ENCODE results near the gene GTF3C1.

The GTF3C1 gene

DNA sequence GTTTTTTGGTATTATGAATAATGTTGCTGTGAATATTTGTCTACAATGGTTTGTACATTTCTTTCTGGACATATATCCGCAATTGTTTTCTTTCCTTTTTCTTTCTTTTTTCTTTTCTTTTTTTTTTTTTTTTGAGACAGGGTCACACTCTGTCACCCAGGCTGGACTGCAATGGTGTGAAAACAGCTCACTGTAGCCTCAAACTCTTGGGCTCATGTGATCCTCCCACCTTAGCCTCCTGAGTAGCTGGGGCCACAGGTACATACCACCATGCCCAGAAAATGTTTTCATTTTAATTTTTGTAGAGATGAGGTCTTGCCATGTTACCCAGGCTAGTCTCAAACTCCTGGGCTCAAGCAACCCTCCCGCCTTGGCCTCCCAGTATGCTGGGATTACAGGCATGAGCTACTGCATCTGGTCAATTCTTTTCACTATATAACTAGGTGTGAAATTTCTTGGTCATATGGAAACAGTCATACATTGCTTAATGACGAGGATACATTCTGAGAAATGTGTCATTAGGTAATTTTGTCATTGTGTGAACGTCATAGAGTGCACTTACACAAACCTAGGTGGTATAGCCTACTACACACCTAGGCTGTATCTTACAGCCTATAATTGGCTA lies 132.6 kb downstream of the GTF3C1 start:
- TF ChIP-seq, protein P1, sequence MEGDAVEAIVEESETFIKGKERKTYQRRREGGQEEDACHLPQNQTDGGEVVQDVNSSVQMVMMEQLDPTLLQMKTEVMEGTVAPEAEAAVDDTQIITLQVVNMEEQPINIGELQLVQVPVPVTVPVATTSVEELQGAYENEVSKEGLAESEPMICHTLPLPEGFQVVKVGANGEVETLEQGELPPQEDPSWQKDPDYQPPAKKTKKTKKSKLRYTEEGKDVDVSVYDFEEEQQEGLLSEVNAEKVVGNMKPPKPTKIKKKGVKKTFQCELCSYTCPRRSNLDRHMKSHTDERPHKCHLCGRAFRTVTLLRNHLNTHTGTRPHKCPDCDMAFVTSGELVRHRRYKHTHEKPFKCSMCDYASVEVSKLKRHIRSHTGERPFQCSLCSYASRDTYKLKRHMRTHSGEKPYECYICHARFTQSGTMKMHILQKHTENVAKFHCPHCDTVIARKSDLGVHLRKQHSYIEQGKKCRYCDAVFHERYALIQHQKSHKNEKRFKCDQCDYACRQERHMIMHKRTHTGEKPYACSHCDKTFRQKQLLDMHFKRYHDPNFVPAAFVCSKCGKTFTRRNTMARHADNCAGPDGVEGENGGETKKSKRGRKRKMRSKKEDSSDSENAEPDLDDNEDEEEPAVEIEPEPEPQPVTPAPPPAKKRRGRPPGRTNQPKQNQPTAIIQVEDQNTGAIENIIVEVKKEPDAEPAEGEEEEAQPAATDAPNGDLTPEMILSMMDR (conservative IDR thresholded peaks at IDR 0.05): no peak
- no peak for TF ChIP-seq ZFX (IDR thresholded peaks at IDR 0.05)
- no peak overlapping the region for H3K27ac ChIP-seq

DNA sequence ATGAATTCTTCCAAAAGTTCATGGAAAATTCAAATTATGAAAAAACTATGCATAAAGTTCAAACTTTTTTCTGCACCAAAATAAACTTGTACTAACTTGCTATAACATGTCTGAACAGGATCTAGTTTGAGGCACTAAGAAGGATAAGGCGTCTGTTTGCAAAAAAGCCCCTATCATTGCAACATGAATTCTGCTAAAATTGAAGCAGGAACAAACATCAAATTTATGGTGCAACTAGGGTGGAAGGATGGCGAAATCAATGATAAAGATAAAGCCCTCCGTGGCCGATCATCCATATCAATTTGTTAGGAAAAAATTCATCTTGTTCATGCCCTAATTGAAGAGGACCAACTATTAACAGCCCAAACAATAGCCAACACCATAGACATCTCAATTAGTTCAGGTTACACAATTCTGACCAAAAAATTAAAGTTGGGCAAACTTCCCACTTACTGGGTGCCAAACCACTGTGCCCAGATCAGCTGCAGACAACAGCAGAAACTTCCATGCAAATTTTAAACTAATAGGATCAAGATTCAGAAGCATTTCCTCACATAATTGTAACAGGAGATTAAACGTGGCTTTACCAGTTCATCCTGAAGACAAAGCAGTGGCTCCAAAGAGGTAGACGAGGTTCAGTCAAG lies 134.8 kb downstream of the GTF3C1 start:
- no peak overlapping the region for H3K27ac ChIP-seq
- TF ChIP-seq, protein P1 (conservative IDR thresholded peaks at IDR 0.05): no peak
- TF ChIP-seq ZFX (IDR thresholded peaks at IDR 0.05): no peak

DNA sequence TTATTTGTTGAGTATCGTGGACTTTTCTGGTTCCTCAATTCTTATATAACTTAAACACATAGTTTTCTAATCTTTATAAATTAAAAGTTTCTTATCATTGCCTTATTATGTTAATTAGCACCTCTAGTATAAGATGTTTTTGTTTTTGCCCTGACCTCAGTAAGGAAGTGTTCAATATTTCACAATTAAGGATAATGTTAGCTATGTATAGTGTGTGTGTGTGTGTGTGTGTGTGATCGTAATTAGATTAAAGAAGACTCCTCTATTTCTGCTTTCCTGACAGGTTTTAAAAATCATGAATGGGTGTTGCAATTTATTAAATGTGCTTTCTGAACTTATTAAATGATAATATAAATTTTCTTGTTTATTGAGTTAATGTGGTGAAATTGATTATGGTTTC lies 135.8 kb downstream of the GTF3C1 start:
- no peak overlapping the region for H3K27ac ChIP-seq
- TF ChIP-seq ZFX (IDR thresholded peaks at IDR 0.05): no peak
- TF ChIP-seq, protein P1 (conservative IDR thresholded peaks at IDR 0.05): no peak

DNA sequence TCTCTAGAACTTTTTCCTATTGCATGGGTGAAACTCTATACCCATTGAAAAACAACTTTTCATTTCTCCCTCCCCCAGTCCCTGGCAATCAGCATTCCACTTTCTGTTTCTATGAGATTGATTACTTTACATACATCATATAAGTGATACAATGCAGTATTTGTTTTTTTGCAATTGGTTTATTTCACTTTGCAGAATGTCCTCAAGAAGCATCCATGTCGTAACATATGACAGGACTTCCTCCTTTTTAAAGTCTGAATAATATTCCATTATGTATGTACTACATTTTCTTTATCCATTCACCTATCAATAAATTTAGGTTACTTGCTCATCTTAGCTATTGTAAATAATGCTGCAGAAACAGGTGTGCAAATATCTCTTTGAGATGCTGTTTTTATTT lies 139.0 kb downstream of the GTF3C1 start:
- TF ChIP-seq, protein P1 (conservative IDR thresholded peaks at IDR 0.05): no peak
- no peak for TF ChIP-seq ZFX (IDR thresholded peaks at IDR 0.05)
- no peak overlapping the region for H3K27ac ChIP-seq

Measured in C4-2B (cell line).